GM21619 (cell line): ENCODE measurements around the gene ETV6.
"Not testable (repeated sequence)": the region's sequence is repeated elsewhere in the genome, so short reads cannot be mapped to it uniquely, and the experiment has no call there.

ENCODE experiments used
- ATAC-seq: cut with Tn5 transposase; IDR thresholded peaks from one replicate; pipeline ENCODE4 v1.9.1; 2021; ENCODE audit not compliant: unreplicated experiment

Gene ETV6

DNA sequence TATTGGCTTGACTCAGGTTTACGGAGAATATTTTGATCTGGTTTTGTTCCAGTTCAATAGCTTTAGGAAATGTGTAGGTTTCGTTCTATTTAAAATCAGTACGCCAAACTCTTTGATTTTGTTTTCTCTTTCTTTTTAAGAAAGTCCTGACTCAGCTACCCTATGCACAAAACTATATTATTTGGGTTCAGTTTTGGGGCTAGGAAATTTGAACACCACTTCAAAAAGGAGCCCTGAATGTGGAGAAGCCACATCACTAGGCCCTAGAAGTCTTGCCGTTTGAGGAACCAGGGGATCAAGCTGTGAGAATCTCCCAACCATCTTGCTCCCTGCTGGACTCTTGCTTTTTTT is 253.0 kb downstream of the ETV6 start:
- no peak for ATAC-seq

DNA sequence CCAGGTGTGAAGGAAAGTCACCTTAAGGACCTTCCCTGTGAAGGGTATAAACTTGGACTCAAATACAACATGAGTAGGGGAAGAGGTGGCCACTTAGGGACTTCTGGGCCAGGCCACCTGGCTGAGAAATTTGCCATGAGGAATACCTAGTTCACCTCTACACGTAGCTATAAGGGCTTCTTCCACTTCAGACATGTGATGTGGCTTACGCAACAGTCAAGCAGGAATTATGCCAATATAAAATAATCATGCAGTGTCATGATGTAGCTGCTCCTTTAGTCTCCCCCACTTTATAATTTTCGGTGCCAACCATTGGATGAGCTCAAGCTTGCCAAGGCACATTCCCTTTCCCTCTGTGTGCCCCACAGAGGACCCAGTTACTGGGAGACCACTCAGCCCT is 254.7 kb downstream of the ETV6 start:
- no peak for ATAC-seq

DNA sequence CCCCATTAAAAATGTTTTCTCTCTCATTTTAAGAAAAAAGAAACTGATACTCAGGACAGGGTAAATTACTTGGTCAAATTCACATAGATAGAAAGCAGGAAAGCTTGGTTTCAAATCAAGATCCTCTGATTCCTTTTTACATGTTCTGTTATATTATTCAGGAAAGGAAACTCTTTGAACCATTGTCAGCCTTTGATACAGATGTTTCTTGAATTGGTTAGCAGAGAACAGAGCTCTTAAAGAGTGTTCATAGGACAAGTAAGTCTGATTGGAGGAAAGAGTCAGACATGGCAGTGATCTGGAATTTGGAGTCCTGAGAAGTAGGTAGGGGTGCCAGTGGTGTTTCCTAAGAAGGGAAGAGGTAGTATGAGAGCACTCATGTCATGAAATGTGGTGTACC is 256.1 kb downstream of the ETV6 start:
- ATAC-seq = no peak

DNA sequence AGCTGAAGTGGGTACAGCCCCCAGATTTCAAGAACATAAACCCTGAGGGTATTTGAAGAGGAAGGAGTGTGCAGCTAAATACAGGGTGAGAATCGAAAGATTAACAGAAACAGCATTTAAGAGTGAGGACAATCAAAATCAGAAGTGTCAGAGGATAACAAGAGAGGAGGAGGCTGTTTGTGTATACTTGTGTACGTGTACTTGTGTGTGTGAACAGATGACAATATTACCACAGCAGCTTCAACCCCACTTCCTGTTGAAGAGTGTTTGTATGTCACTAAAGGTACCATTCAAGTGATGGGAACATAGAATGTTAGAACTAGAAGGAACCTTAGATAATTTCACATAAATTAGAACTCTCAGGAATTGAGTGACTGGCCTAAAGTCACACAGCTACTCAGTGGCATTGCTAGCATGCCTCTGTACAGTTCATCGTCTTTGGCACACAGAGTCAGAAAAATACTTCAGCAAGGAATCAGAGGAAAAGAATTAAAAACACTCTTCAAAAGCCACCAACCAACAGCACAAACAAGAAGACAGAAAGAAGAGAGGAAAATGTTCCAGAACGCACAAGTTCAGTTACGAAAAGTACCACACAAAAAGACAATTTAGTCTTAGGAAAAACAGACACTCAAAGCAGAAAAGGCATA is 256.9 kb downstream of the ETV6 start:
- ATAC-seq = no peak

DNA sequence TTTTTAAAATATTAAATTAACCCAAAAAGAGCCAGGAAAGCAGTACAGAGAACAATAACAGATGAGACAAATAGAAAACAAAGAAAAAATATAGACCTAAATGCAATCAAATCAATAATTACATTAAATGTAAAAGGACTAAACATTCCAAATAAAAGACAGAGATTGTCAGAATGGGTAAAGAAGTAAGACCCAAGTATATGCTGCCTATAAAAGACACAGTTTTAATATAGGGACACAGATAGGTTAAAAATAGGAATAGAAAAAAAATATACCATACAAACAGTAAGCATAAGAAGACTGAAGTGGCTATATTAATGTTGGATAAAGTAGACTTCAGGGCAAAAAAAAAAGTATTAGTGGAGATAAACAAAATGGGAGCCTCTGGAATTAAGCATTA is 258.2 kb downstream of the ETV6 start:
- ATAC-seq = no peak

DNA sequence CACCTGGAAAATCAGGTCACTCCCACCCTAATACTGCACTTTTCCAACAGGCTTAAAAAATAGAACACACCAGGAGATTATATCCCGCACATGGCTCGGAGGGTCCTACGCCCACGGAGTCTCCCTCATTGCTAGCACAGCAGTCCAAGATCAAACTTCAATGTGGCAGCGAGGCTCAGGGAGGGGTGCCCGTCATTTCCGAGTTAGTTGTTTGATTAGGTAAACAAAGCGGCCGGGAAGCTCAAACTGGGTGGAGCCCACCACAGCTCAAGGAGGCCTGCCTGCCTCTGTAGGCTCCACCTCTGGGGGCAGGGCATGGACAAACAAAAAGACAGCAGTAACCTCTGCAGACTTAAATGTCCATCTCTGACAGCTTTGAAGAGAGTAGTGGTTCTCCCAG is 259.9 kb downstream of the ETV6 start:
- ATAC-seq = not testable (repeated sequence)

DNA sequence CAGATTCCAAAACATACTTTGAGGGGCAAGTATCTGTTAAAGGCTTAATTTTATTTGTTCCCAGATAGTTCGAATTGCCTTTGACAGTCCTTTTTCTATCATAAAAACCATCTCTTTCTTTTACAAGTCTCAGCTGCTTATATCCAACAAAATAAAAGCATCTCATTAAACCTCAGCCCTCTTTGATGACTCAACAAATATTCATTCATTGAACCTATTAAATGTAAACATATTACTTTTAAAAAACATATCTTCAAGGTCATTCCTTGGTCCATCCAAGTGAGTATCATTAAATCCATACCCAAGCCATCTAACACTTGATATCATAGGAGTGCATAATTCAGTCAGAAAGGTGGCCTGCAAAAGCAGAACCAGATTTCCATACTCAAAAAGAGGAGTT is 266.6 kb downstream of the ETV6 start:
- no peak for ATAC-seq

DNA sequence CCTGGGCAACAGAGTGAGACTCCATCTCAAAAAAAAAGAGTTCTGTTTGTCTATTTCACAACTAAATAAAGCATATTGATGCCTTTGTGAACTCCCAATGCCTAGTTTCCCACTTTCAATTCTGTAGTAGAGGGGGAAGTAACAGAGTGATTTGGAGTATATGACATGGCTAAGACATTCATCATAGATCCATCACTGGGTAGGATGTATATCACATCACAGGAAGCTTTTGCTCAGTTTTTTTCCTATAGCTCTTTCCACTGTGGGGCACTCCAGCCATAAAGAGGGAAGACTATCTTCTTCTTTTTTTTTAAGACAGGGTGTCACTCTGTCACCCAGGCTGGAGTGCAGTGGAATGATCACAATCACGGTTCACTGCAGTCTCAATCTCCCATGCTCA is 267.3 kb downstream of the ETV6 start:
- no peak for ATAC-seq

DNA sequence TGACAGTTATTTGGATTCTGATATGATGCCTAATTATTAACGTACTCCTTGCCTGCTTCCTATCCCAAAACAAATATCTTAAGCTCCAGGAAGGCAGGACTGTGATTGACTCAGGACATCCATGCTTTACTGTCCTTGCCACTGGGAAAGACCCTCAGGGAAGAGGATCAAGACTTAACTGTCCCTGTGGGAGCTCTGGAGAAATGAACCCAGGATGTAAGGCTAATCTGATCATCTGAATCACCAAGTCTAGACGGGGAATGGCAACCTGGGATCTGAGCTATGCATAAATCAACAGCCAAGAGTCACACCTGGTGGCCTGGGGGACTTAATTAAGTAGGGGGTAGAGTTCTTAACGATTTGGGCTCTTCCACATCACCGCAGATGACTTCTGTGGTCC is 268.0 kb downstream of the ETV6 start:
- ATAC-seq = no peak

DNA sequence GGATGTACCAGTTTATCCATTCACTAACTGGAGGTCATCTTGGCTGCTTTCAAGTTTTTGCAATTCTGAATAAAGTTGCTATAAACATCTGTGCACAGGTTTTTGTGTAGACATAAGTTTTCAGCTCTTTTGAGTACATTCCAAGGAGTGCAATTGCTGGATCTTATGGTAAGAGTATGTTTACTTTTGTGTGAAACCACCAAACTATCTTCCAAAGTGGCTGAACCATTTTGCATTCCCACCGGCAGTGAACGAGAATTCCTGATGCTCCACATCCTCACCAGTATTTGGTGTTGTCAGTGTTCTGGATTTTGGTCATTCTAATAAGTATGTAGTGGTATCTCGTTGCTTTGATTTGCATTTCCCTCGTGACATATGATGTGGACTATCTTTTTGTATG is 270.8 kb downstream of the ETV6 start:
- ATAC-seq = no peak

DNA sequence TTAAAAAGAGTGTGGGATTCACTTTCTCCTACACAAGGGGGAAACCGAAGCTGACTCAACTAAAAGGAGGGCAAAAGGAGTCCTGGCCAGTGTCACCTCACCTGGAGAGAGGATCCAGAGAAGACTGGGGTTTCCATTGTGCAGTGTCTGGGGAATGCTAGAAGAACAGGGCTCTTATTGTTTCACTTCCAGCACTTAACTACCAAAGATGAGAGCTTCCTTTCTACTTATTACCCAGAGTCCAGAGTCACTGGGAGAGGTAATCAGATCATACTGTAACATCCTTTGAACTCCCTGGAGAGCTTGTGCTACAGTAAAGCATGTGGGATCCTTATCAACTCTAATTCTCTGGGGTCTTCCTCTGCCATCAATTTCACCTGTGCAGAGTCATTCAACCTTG is 272.9 kb downstream of the ETV6 start:
- no peak for ATAC-seq

DNA sequence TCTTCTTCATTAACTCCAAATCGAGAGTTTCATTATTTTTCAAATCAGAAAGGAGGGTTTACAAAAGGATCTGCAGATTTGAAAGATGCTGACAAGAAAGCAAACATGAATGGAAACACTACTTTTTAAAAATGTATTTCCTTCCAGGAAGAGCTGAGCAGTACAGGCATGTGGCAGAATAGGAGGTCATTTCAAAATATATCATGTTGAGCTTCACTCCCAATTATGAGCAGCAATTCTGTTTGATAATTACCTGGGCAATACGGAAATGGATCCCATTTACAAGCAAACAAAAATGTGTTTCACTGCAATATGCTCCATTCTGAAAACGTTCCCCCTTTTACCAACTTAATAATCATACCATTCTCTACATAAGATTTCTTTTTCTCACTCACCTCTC is 273.6 kb downstream of the ETV6 start:
- ATAC-seq = no peak

DNA sequence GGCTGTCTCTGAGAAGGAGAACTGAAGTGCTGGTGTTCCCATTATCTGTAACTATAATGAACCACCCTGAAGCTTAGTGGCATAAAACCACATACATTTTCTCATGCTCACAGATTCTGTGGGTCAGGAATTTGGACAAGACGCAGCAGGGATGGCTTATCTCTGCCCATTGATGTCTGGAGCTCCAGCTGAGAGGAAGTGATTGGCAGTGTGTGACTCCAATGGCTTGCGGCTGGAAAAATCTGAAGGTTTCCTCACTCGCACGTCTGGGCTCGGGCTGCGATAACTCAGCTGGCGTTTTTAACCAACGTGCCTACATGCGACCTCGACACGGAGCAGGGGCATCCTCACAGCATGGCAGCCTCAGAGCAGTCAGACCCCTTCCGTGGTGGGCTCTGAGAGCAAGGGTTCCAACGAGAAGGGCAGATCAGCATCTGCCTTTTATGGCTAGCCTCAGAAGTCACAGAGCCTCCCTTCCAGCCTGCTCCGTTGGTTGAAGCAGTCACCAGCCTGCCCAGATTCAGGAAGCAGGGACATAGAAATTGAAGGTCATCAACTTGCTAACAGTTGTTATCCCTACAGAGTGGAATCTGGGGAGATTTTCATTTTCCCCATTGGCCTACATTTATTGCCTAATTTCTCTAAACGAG is 277.9 kb downstream of the ETV6 start:
- ATAC-seq = no peak

DNA sequence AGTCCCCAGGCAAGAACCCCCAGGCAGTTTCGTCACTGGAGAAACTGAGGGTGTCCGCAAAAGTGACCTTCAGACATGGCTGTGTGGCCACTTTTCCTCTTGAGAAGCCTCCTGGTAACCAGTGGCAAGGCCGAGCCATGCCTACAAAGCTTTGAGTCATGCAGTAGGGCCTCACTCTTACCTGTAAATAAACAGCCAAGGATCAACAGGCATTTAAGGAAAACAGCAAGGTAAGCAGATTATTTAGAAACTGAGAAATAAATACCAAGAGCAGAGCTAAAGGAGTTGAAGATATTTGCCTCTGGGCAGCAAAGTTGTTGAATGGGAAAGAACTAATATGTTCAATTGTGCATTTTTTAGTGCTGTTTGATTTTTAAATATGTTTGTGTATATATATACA is 280.2 kb downstream of the ETV6 start:
- ATAC-seq = no peak

DNA sequence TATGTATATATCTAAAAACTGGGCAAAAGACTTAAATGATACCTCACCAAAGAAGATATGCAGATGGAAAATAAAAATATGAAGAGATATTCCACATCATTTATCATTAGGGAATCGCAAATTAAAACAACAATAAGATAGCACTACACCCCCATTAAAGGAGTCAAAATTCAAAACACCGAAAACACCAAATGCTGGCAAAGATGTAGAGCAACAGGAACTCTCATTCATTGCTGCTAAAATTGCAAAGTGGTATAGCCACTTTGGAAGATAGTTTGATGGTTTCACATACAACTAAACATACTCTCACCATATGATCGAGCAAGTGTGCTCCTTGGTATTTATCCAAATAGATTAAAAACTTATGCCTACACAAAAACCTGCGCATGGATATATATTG is 289.7 kb downstream of the ETV6 start:
- no peak for ATAC-seq

DNA sequence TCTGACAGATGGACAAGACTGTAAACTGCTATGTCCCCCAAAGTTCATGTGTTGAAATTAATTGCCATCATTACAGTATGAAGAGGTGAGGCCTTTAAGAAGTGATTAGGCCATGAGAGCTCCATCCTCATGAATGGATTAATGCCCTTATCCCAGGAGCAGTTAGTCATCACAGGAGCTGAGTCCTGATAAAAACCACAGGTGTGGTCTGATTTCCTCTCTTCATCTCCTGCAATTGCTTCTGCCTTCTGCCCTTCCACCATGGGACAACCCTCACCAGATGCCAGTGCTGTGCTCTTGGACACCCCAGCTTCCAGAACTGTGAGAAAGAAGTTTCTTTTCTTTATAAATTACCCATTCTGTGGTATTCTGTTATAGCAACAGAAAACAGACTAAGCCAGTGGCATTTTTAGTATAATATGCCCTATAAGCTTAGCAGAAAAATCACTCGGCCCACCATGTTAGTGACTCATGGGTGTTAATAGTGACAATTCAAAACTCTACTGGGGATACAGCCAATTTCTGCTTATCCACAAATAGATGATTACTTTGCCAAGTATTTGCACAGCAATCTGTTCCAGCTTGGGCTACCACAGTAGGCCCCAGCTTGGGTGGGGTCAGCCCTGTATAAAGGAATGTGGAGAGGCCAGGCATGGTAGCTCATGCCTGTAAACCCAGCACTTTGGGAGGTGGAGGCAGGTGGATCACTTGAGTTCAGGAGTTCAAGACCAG is 292.3 kb downstream of the ETV6 start:
- ATAC-seq = no peak

DNA sequence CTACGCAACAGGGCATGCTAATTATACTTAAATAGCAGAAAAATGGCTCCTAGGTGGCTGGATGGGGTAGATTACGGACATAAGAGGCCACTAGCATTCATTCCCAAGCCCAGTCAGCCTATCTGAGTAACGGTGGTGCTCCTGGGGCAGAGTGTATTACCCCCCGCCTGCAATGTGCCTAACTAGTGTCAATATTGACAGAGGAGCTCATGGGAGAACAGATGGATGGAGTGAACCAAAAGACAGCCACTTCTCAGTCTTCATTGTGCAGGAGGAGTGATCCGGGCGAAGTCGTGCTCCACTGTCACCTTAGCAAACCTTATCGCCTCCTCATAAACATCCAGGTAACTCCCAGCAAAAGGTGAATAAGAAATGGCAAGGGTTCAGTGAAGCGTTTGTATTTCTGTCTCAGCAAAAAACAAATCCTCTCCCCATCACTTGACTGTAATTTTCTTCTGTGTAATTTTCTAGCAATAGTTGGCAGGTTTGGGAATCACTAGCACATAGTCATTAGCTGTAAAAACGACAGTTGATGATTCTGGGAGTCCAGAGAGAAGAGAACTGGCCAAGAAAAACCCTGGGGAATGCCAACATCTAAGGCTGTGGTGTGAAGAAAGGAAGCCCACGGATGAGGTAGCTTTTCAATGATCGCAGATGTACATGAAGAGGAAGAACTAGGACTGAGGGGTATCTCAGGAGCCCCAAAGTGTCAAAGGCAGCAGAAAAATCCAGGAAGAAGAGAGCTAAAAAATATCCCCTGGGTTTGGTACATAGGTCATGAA is 294.6 kb downstream of the ETV6 start:
- no peak for ATAC-seq
